ENCODE measurements around the gene PIWIL1.

GRCh38 chr12:130369816-130370215, 32.1 kb downstream of the PIWIL1 start:
- no peak for TF ChIP-seq CTCF (IDR thresholded peaks at IDR 0.05; ENCODE audit: low read length)
- TF ChIP-seq EZH2 (IDR thresholded peaks at IDR 0.05; ENCODE audit: borderline replicate concordance, low read length) = no peak
